HCT116 (cell line): Measurements from ENCODE around the gene NCR3LG1.

Experiments
- ATF3 ChIP-seq: IDR thresholded peaks from 2 replicates; pipeline ENCODE4 v1.6.1; 2012
- CEBPB ChIP-seq: IDR thresholded peaks from 2 replicates; pipeline ENCODE4 v1.6.1; 2012; ENCODE audit warnings: low read depth
- ELF1 ChIP-seq: IDR thresholded peaks from 2 replicates; pipeline ENCODE4 v1.6.1; 2012; ENCODE audit warnings: low read depth, borderline replicate concordance
- EZH2 ChIP-seq: fragments of 200-600 bp; sonication (generic); IDR thresholded peaks from 2 replicates; pipeline ENCODE4 v1.6.1; 2017; ENCODE audit warnings: antibody characterized with exemption, mixed run types
- MAX ChIP-seq: IDR thresholded peaks from 2 replicates; pipeline ENCODE4 v1.6.1; 2012
- POLR2A ChIP-seq: IDR thresholded peaks from 2 replicates; pipeline ENCODE4 v1.7.0; 2011; ENCODE audit warnings: borderline replicate concordance; ENCODE audit not compliant: insufficient read depth, insufficient read length; ENCODE audit errors: extremely low read depth
- POLR2AphosphoS5 ChIP-seq: IDR thresholded peaks from 2 replicates; pipeline ENCODE4 v1.6.1; 2011; ENCODE audit warnings: mild to moderate bottlenecking, low read depth, low read length, moderate library complexity
- RAD21 ChIP-seq: IDR thresholded peaks from 2 replicates; pipeline ENCODE4 v1.6.1; 2012; ENCODE audit warnings: low read depth, mild to moderate bottlenecking
- SIN3A ChIP-seq: IDR thresholded peaks from 2 replicates; pipeline ENCODE4 v1.6.1; 2012; ENCODE audit warnings: low read depth
- TCF7L2 ChIP-seq: IDR thresholded peaks from 2 replicates; pipeline ENCODE4 v1.7.0; 2011; ENCODE audit warnings: borderline replicate concordance, inconsistent platforms; ENCODE audit not compliant: insufficient read depth, insufficient read length; ENCODE audit errors: extremely low read depth
- YY1 ChIP-seq: IDR thresholded peaks from 2 replicates; pipeline ENCODE4 v1.6.1; 2011; ENCODE audit warnings: low read length, low read depth, moderate library complexity, mild to moderate bottlenecking; ENCODE audit not compliant: insufficient replicate concordance; ENCODE audit errors: extremely low read depth
- ZNF274 ChIP-seq: fragments of 200-500 bp; sonication (Bioruptor generic); IDR thresholded peaks from 2 replicates; pipeline ENCODE4 v1.6.1; 2014; ENCODE audit warnings: mild to moderate bottlenecking, low read depth, low read length, inconsistent platforms
- TF ChIP-seq, protein P1 (sequence below), 3 experiments: fragments of 200-600 bp in 1 of 3; sonication (generic) in 1 of 3; IDR thresholded peaks in 2 of 3; conservative IDR thresholded peaks in 1 of 3; 2 replicates each; pipeline ENCODE4 v1.5.1; 2012 to 2017; ENCODE audit warnings: low read depth in 2 of 3, low read length in 2 of 3, antibody characterized with exemption in 1 of 3, borderline replicate concordance in 1 of 3, control low read depth in 1 of 3, mild to moderate bottlenecking in 1 of 3, mixed read lengths in 1 of 3, mixed run types in 1 of 3, moderate library complexity in 1 of 3; ENCODE audit not compliant: insufficient read depth in 1 of 3
- TF ChIP-seq, protein P2 (sequence below): IDR thresholded peaks from 2 replicates; pipeline ENCODE4 v1.6.1; 2012; ENCODE audit warnings: low read depth

DNA sequence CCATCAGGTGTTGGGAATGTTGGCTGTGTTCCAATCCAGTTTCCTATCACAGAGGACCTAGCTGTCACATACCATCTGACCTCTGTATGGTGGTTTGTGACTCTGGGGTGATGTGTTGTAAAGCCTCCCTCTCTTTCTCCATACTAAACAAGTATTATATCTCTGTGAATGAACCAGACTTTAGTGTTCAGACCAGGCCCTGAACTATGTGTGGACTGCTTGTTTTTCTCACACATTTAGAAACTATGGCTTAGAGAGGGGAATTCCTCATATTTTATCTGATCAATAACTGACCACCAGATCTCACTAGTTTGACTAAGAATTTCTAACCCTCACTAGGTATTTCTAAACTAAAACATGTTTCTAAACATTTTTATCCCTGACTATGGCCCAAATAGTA is 17.5 kb downstream of the NCR3LG1 start:
- TF ChIP-seq TCF7L2 (no peak), EZH2 (no peak), POLR2A (no peak), ZNF274 (no peak), ATF3 (no peak), SIN3A (no peak), RAD21 (no peak), POLR2AphosphoS5 (no peak), MAX (no peak), ELF1 (no peak), CEBPB (no peak), YY1 (no peak)
- TF ChIP-seq, protein P1, sequence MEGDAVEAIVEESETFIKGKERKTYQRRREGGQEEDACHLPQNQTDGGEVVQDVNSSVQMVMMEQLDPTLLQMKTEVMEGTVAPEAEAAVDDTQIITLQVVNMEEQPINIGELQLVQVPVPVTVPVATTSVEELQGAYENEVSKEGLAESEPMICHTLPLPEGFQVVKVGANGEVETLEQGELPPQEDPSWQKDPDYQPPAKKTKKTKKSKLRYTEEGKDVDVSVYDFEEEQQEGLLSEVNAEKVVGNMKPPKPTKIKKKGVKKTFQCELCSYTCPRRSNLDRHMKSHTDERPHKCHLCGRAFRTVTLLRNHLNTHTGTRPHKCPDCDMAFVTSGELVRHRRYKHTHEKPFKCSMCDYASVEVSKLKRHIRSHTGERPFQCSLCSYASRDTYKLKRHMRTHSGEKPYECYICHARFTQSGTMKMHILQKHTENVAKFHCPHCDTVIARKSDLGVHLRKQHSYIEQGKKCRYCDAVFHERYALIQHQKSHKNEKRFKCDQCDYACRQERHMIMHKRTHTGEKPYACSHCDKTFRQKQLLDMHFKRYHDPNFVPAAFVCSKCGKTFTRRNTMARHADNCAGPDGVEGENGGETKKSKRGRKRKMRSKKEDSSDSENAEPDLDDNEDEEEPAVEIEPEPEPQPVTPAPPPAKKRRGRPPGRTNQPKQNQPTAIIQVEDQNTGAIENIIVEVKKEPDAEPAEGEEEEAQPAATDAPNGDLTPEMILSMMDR (IDR thresholded peaks at IDR 0.05 in 2 of 3, conservative IDR thresholded peaks at IDR 0.05 in 1 of 3; ENCODE audit: borderline replicate concordance in 1 of 3, insufficient read depth in 1 of 3, low read depth in 2 of 3, low read length in 2 of 3): no peak
- TF ChIP-seq, protein P2, sequence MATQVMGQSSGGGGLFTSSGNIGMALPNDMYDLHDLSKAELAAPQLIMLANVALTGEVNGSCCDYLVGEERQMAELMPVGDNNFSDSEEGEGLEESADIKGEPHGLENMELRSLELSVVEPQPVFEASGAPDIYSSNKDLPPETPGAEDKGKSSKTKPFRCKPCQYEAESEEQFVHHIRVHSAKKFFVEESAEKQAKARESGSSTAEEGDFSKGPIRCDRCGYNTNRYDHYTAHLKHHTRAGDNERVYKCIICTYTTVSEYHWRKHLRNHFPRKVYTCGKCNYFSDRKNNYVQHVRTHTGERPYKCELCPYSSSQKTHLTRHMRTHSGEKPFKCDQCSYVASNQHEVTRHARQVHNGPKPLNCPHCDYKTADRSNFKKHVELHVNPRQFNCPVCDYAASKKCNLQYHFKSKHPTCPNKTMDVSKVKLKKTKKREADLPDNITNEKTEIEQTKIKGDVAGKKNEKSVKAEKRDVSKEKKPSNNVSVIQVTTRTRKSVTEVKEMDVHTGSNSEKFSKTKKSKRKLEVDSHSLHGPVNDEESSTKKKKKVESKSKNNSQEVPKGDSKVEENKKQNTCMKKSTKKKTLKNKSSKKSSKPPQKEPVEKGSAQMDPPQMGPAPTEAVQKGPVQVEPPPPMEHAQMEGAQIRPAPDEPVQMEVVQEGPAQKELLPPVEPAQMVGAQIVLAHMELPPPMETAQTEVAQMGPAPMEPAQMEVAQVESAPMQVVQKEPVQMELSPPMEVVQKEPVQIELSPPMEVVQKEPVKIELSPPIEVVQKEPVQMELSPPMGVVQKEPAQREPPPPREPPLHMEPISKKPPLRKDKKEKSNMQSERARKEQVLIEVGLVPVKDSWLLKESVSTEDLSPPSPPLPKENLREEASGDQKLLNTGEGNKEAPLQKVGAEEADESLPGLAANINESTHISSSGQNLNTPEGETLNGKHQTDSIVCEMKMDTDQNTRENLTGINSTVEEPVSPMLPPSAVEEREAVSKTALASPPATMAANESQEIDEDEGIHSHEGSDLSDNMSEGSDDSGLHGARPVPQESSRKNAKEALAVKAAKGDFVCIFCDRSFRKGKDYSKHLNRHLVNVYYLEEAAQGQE: no peak
